Stimulated activated naive CD8-positive, alpha-beta T cell treated with anti-CD3 and anti-CD28 coated beads, Interleukin-15, Interleukin-2, amounts not matched to agents 100 ng/mL and 50 ng/mL, for 24 hours (primary cell): ENCODE data around the gene NEURL2.

Experiments
- H3K27ac Mint-ChIP-seq: one replicate; pipeline ENCODE4 v1.8.0; 2021; ENCODE audit warnings: mild to moderate bottlenecking, mixed read lengths
- H3K27me3 Mint-ChIP-seq: one replicate; pipeline ENCODE4 v1.8.0; 2021; ENCODE audit warnings: mixed read lengths
- H3K36me3 Mint-ChIP-seq: one replicate; pipeline ENCODE4 v1.8.0; 2021; ENCODE audit warnings: low read depth, mixed read lengths
- H3K4me1 Mint-ChIP-seq: one replicate; pipeline ENCODE4 v1.8.0; 2021; ENCODE audit warnings: low read depth, mixed read lengths
- H3K4me3 Mint-ChIP-seq: one replicate; pipeline ENCODE4 v1.8.0; 2021; ENCODE audit warnings: mild to moderate bottlenecking, mixed read lengths
- H3K9me3 Mint-ChIP-seq: one replicate; pipeline ENCODE4 v1.8.0; 2021; ENCODE audit warnings: mixed read lengths

The NEURL2 gene

GRCh38 chr20:45857114-45857881, 33.7 kb downstream of the NEURL2 start, which contains the start of the genes ACOT8 and ZSWIM3:
TSS of gene ACOT8 (minus strand) at chr20:45857392. CDS start at chr20:45857315, 77 bp downstream.
TSS of gene ZSWIM3 (plus strand) at chr20:45857614. CDS start at chr20:45857826, 212 bp downstream.
- Mint-ChIP-seq H3K27me3 (no peaks in the 10 kb centered on the region), H3K36me3 (peaks cover 10% of the 10 kb centered on the region), H3K27ac (peak within 1 kb of the TSS; percentile 95), H3K9me3 (no peaks in the 10 kb centered on the region), H3K4me3 (peak within 1 kb of the TSS; percentile 91), H3K4me1 (peaks cover 39% of the 10 kb centered on the region)

GRCh38 chr20:45853484-45853883, 37.5 kb downstream of the NEURL2 start:
- H3K9me3 Mint-ChIP-seq, result no peaks in the 10 kb centered on the region
- no peaks in the 10 kb centered on the region for H3K27me3 Mint-ChIP-seq
- H3K36me3 Mint-ChIP-seq, result peaks cover 13% of the 10 kb centered on the region
- H3K4me1 Mint-ChIP-seq, result peaks cover 33% of the 10 kb centered on the region
- no peak overlapping the region for H3K4me3 Mint-ChIP-seq
- H3K27ac Mint-ChIP-seq, result no peak overlapping the region

- H3K27ac Mint-ChIP-seq, result no peak overlapping the region
- peaks cover 18% of the 10 kb centered on the region for H3K36me3 Mint-ChIP-seq
- H3K27me3 Mint-ChIP-seq, result no peaks in the 10 kb centered on the region
- H3K4me3 Mint-ChIP-seq, result no peak overlapping the region
- H3K4me1 Mint-ChIP-seq, result peaks cover 22% of the 10 kb centered on the region
- H3K9me3 Mint-ChIP-seq, result no peaks in the 10 kb centered on the region
Measured at GRCh38 chr20:45852326-45852725, 38.7 kb downstream of the NEURL2 start.

- no peaks in the 10 kb centered on the region for H3K27me3 Mint-ChIP-seq
- H3K4me1 Mint-ChIP-seq, result peaks cover 20% of the 10 kb centered on the region
- no peak overlapping the region for H3K4me3 Mint-ChIP-seq
- no peak overlapping the region for H3K27ac Mint-ChIP-seq
- no peaks in the 10 kb centered on the region for H3K9me3 Mint-ChIP-seq
- peaks cover 18% of the 10 kb centered on the region for H3K36me3 Mint-ChIP-seq
Measured at GRCh38 chr20:45851501-45851900, 39.5 kb downstream of the NEURL2 start.

GRCh38 chr20:45850926-45851325, 40.1 kb downstream of the NEURL2 start:
- Mint-ChIP-seq H3K9me3 (no peaks in the 10 kb centered on the region), H3K27me3 (no peaks in the 10 kb centered on the region), H3K36me3 (peaks cover 22% of the 10 kb centered on the region), H3K4me1 (peaks cover 14% of the 10 kb centered on the region), H3K4me3 (no peak overlapping the region), H3K27ac (no peak overlapping the region)

- H3K27ac Mint-ChIP-seq, result no peak overlapping the region
- H3K36me3 Mint-ChIP-seq, result peaks cover 22% of the 10 kb centered on the region
- H3K9me3 Mint-ChIP-seq, result no peaks in the 10 kb centered on the region
- no peak overlapping the region for H3K4me3 Mint-ChIP-seq
- H3K4me1 Mint-ChIP-seq, result peaks cover 9% of the 10 kb centered on the region
- no peaks in the 10 kb centered on the region for H3K27me3 Mint-ChIP-seq
Measured at GRCh38 chr20:45850238-45850637, 40.8 kb downstream of the NEURL2 start.

- Mint-ChIP-seq H3K27ac (no peak overlapping the region), H3K27me3 (no peaks in the 10 kb centered on the region), H3K9me3 (no peaks in the 10 kb centered on the region), H3K4me3 (no peak overlapping the region), H3K36me3 (peaks cover 28% of the 10 kb centered on the region), H3K4me1 (no peaks in the 10 kb centered on the region)
Measured at GRCh38 chr20:45848969-45849582, 41.9 kb downstream of the NEURL2 start.

GRCh38 chr20:45848421-45848820, 42.6 kb downstream of the NEURL2 start:
- H3K4me3 Mint-ChIP-seq, result no peak overlapping the region
- peaks cover 35% of the 10 kb centered on the region for H3K36me3 Mint-ChIP-seq
- no peaks in the 10 kb centered on the region for H3K9me3 Mint-ChIP-seq
- H3K4me1 Mint-ChIP-seq, result no peaks in the 10 kb centered on the region
- H3K27me3 Mint-ChIP-seq, result no peaks in the 10 kb centered on the region
- H3K27ac Mint-ChIP-seq, result no peak overlapping the region

GRCh38 chr20:45845452-45845851, 45.6 kb downstream of the NEURL2 start:
- no peaks in the 10 kb centered on the region for H3K27me3 Mint-ChIP-seq
- H3K4me1 Mint-ChIP-seq, result peaks cover 4% of the 10 kb centered on the region
- no peaks in the 10 kb centered on the region for H3K9me3 Mint-ChIP-seq
- H3K36me3 Mint-ChIP-seq, result peaks cover 30% of the 10 kb centered on the region
- H3K27ac Mint-ChIP-seq, result no peak overlapping the region
- no peak overlapping the region for H3K4me3 Mint-ChIP-seq

- H3K4me3 Mint-ChIP-seq, result no peak overlapping the region
- peaks cover 4% of the 10 kb centered on the region for H3K4me1 Mint-ChIP-seq
- H3K27ac Mint-ChIP-seq, result no peak overlapping the region
- peaks cover 29% of the 10 kb centered on the region for H3K36me3 Mint-ChIP-seq
- H3K9me3 Mint-ChIP-seq, result no peaks in the 10 kb centered on the region
- no peaks in the 10 kb centered on the region for H3K27me3 Mint-ChIP-seq
Measured at GRCh38 chr20:45843506-45843905, 47.5 kb downstream of the NEURL2 start.

- Mint-ChIP-seq H3K4me3 (no peak overlapping the region), H3K27me3 (no peaks in the 10 kb centered on the region), H3K36me3 (peaks cover 24% of the 10 kb centered on the region), H3K9me3 (no peaks in the 10 kb centered on the region), H3K27ac (no peak overlapping the region), H3K4me1 (peaks cover 4% of the 10 kb centered on the region)
Measured at GRCh38 chr20:45842169-45842812, 48.7 kb downstream of the NEURL2 start.

GRCh38 chr20:45841407-45842129, 49.4 kb downstream of the NEURL2 start:
- peaks cover 4% of the 10 kb centered on the region for H3K4me1 Mint-ChIP-seq
- H3K9me3 Mint-ChIP-seq, result no peaks in the 10 kb centered on the region
- peaks cover 24% of the 10 kb centered on the region for H3K36me3 Mint-ChIP-seq
- H3K4me3 Mint-ChIP-seq, result no peak overlapping the region
- H3K27ac Mint-ChIP-seq, result no peak overlapping the region
- no peaks in the 10 kb centered on the region for H3K27me3 Mint-ChIP-seq

GRCh38 chr20:45840700-45841198, 50.3 kb downstream of the NEURL2 start:
- no peak overlapping the region for H3K4me3 Mint-ChIP-seq
- H3K4me1 Mint-ChIP-seq, result peaks cover 4% of the 10 kb centered on the region
- H3K27me3 Mint-ChIP-seq, result no peaks in the 10 kb centered on the region
- H3K36me3 Mint-ChIP-seq, result peaks cover 19% of the 10 kb centered on the region
- H3K27ac Mint-ChIP-seq, result no peak overlapping the region
- no peaks in the 10 kb centered on the region for H3K9me3 Mint-ChIP-seq
